Adrenal gland (tissue), 5 donors: Measurements from ENCODE around the gene ZNF593OS.

Experiments
- CTCF ChIP-seq, 6 experiments: fragments of 450-650 bp in 4 of 6; fragments of 200-600 bp in 2 of 6; sonication (generic) in 1 of 6; IDR thresholded peaks; 1 replicate in 5 of 6; 2 replicates in 1 of 6; pipeline versions ENCODE4 v1.5.1 to v1.8.0; 2016 to 2021; ENCODE audit warnings: antibody characterized with exemption in 6 of 6, mild to moderate bottlenecking in 2 of 6, moderate library complexity in 1 of 6
- POLR2A ChIP-seq, 2 donors: fragments of 450-650 bp; IDR thresholded peaks; one replicate each; pipeline ENCODE4 v1.6.1; 2017; ENCODE audit warnings: antibody characterized with exemption in 2 of 2, mild to moderate bottlenecking in 2 of 2, moderate library complexity in 1 of 2
- donor health status: DM: no; HTN: no; CAD: no.

GRCh38 chr1:26160527-26161414 lies 10.9 kb downstream of the ZNF593OS start:
- TF ChIP-seq CTCF (IDR thresholded peaks at IDR 0.05), result no peak
- TF ChIP-seq POLR2A (IDR thresholded peaks at IDR 0.05), result no peak
